Caco-2 (cell line): ENCODE results near the gene PANK2. TPM values are rescaled to one million over a fixed set of nuclear protein-coding genes. Genes with fewer than 3 reads are reported as not detected.

Experiments
- BruUV-seq: library from RNA; stranded (reverse); fragments of 400-500 nt; replicated peaks from 2 replicates; lab custom pipeline; 2021; lab: Mats Ljungman, UMichigan
- CTCF ChIA-PET: fragments of 300-600 bp; sonication (Branson Sonifier 250); formaldehyde crosslinking; loops from one replicate; lab custom pipeline; 2022; ENCODE audit warnings: antibody characterized with exemption; lab: Charles Lee
- POLR2A ChIA-PET: fragments of 300-600 bp; sonication (Branson Sonifier 250); formaldehyde crosslinking; loops from one replicate; lab custom pipeline; 2022; ENCODE audit warnings: antibody characterized with exemption; lab: Charles Lee
- DNase-seq, 2 experiments: peaks; one replicate each; pipeline versions ENCODE4 v3.0.0 to v3.0.0-alpha.2; 2020 to 2022
- H3K27me3 ChIP-seq: replicated peaks from 2 replicates; pipeline ENCODE4 v1.6.0; 2011; ENCODE audit warnings: low read length; ENCODE audit not compliant: control insufficient read depth, insufficient read depth
- H3K36me3 ChIP-seq: 2 replicates; pipeline ENCODE4 v1.5.1; 2011; ENCODE audit warnings: low read length; ENCODE audit not compliant: control insufficient read depth, insufficient read depth
- H3K4me1 ChIP-seq: fragments of 250-450 bp; sonication (Bioruptor Pico); 2 replicates; pipeline ENCODE4 v1.5.1; 2020; ENCODE audit warnings: mild to moderate bottlenecking
- H3K4me3 ChIP-seq: 2 replicates; pipeline ENCODE4 v1.5.1; 2011; ENCODE audit warnings: low read depth, mild to moderate bottlenecking, control low read depth, low read length
- H3K9me3 ChIP-seq: fragments of 250-450 bp; sonication (Bioruptor Pico); 2 replicates; pipeline ENCODE4 v1.5.1; 2020; ENCODE audit warnings: mild to moderate bottlenecking, moderate library complexity
- H3K27ac Mint-ChIP-seq: one replicate; pipeline ENCODE4 v1.8.0; 2022; ENCODE audit warnings: mixed read lengths; ENCODE audit not compliant: unreplicated experiment
- H3K27me3 Mint-ChIP-seq: one replicate; pipeline ENCODE4 v1.8.0; 2022; ENCODE audit warnings: mixed read lengths; ENCODE audit not compliant: insufficient read depth, unreplicated experiment
- H3K36me3 Mint-ChIP-seq: one replicate; pipeline ENCODE4 v1.8.0; 2022; ENCODE audit warnings: mild to moderate bottlenecking, mixed read lengths; ENCODE audit not compliant: insufficient read depth, unreplicated experiment
- H3K4me1 Mint-ChIP-seq: one replicate; pipeline ENCODE4 v1.8.0; 2022; ENCODE audit warnings: low read depth, mixed read lengths; ENCODE audit not compliant: unreplicated experiment
- H3K4me3 Mint-ChIP-seq: one replicate; pipeline ENCODE4 v1.8.0; 2022; ENCODE audit warnings: mild to moderate bottlenecking, moderate library complexity, mixed read lengths; ENCODE audit not compliant: unreplicated experiment
- H3K9me3 Mint-ChIP-seq: one replicate; pipeline ENCODE4 v1.8.0; 2022; ENCODE audit warnings: mixed read lengths; ENCODE audit not compliant: unreplicated experiment
- intact Hi-C: fragments of 100-400 bp; cut with micrococcal nuclease; formaldehyde crosslinking; loops from one replicate; pipeline ENCODE4 v1.10.0; 2022; ENCODE audit not compliant: unreplicated experiment
- total RNA-seq: library from RNA; stranded (reverse); gene quantifications from 2 replicates; pipeline ENCODE4 v1.2.3, GENCODE V29; 2022
- TF ChIP-seq, protein P1 (sequence below), 2 experiments: fragments of 200-600 bp in 1 of 2; IDR thresholded peaks; 1 replicate in 1 of 2; 2 replicates in 1 of 2; pipeline versions ENCODE4 v1.5.1 to v1.8.0; 2011 to 2022; ENCODE audit warnings: antibody characterized with exemption in 1 of 2, control low read depth in 1 of 2, inconsistent platforms in 1 of 2, low read depth in 1 of 2, low read length in 1 of 2, mild to moderate bottlenecking in 1 of 2, moderate library complexity in 1 of 2; ENCODE audit not compliant: insufficient read depth in 1 of 2, severe bottlenecking in 1 of 2, unreplicated experiment in 1 of 2

Gene PANK2
- total RNA-seq, 1 experiment from 2014 or later, result 58.3 TPM

DNA sequence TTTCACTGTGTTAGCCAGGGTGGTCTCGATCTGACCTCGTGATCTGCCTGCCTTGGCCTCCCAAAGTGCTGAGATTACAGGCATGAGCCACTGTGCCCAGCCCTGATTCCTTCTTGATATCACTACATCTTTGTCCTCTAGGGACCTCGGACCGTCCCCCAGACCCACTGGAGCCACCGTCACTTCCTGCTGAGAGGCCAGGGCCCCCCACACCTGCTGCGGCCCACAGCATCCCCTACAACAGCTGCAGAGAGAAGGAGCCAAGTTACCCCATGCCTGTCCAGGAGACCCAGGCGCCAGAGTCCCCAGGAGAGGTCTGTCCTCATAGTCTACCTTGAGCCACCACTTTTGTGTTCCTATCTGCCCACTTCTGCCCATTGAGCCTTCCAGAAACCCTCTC is 28.0 kb upstream of the PANK2 start:
- ChIA-PET CTCF (no interaction called here), POLR2A (interaction anchor here (0.7 kb wide), 1 partner anchor 224 kb away, joined by 3 read pairs; no protein-coding TSS in a partner anchor)
- peaks cover 18% of the 10 kb centered on the region for H3K36me3 ChIP-seq
- no peaks in the 10 kb centered on the region for H3K27me3 ChIP-seq
- intact Hi-C loops, result no loop called here
- Mint-ChIP-seq H3K27ac (no peak overlapping the region), H3K4me3 (peak overlapping the region; percentile 14), H3K4me1 (no peaks in the 10 kb centered on the region), H3K9me3 (no peaks in the 10 kb centered on the region), H3K36me3 (peaks cover 88% of the 10 kb centered on the region), H3K27me3 (no peaks in the 10 kb centered on the region)
- no peaks in the 10 kb centered on the region for H3K4me1 ChIP-seq
- no peak for DNase-seq
- BruUV-seq, result no TSS peak
- TF ChIP-seq, protein P1, sequence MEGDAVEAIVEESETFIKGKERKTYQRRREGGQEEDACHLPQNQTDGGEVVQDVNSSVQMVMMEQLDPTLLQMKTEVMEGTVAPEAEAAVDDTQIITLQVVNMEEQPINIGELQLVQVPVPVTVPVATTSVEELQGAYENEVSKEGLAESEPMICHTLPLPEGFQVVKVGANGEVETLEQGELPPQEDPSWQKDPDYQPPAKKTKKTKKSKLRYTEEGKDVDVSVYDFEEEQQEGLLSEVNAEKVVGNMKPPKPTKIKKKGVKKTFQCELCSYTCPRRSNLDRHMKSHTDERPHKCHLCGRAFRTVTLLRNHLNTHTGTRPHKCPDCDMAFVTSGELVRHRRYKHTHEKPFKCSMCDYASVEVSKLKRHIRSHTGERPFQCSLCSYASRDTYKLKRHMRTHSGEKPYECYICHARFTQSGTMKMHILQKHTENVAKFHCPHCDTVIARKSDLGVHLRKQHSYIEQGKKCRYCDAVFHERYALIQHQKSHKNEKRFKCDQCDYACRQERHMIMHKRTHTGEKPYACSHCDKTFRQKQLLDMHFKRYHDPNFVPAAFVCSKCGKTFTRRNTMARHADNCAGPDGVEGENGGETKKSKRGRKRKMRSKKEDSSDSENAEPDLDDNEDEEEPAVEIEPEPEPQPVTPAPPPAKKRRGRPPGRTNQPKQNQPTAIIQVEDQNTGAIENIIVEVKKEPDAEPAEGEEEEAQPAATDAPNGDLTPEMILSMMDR (IDR thresholded peaks at IDR 0.05; ENCODE audit: insufficient read depth in 1 of 2, low read depth in 1 of 2, low read length in 1 of 2, severe bottlenecking in 1 of 2, unreplicated experiment in 1 of 2), result no peak
- H3K4me3 ChIP-seq, result no peak overlapping the region
- peaks cover 9% of the 10 kb centered on the region; the same call in 1 of the 2 replicates for H3K9me3 ChIP-seq

DNA sequence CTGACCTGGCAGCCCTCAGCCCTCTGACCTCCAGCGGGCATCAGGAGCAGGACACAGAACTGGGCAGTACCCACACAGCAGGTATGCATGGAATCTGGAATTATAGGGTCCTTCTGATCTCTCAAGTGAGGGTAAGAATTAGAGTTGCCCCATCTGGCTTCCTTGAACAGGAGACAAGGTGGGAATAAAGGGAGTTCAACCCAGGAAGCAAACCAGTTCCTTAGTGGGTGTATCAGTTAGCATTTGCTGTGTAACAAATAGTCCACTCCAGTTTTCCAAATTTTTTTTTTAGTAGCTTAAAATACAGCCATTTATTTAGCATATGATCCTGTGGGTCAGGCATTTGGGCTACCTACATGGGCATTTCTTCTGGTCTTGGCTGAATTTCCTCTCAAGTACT is 26.9 kb upstream of the PANK2 start:
- H3K4me3 ChIP-seq, result no peak overlapping the region
- Mint-ChIP-seq H3K4me1 (no peaks in the 10 kb centered on the region), H3K4me3 (no peak overlapping the region), H3K27ac (no peak overlapping the region), H3K36me3 (peaks cover 85% of the 10 kb centered on the region), H3K9me3 (no peaks in the 10 kb centered on the region), H3K27me3 (no peaks in the 10 kb centered on the region)
- H3K9me3 ChIP-seq, result peaks cover 9% of the 10 kb centered on the region; the same call in 1 of the 2 replicates
- TF ChIP-seq, protein P1 (IDR thresholded peaks at IDR 0.05; ENCODE audit: insufficient read depth in 1 of 2, low read depth in 1 of 2, low read length in 1 of 2, severe bottlenecking in 1 of 2, unreplicated experiment in 1 of 2), result no peak
- no peaks in the 10 kb centered on the region for H3K27me3 ChIP-seq
- H3K4me1 ChIP-seq, result no peaks in the 10 kb centered on the region
- no peak for DNase-seq
- CTCF ChIA-PET, result no interaction called here
- POLR2A ChIA-PET, result no interaction called here
- intact Hi-C loops, result no loop called here
- peaks cover 19% of the 10 kb centered on the region for H3K36me3 ChIP-seq
- no TSS peak for BruUV-seq

DNA sequence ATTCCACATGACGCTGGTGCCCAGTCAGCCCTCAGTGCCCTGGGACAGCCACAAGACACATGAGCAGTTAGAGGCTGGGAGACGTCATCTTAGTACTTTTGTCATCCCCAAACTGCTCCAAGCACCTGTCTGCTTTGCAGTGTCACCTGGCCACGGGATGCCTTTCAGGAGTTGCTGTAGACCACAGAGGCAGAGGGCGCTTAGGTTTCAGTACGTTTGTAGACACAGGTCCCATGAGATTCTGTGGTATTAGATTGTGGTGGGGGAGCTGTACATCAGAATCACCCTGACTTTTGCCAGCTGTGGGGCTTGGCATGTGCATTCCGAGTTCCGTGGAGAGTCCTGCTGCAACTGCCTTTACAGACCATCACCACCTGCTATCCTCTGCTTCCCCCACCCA is 25.9 kb upstream of the PANK2 start:
- no peak overlapping the region for H3K4me3 Mint-ChIP-seq
- intact Hi-C loops, result no loop called here
- H3K36me3 ChIP-seq, result peaks cover 18% of the 10 kb centered on the region
- H3K27me3 Mint-ChIP-seq, result no peaks in the 10 kb centered on the region
- ChIA-PET CTCF (no interaction called here), POLR2A (no interaction called here)
- no peaks in the 10 kb centered on the region for H3K4me1 ChIP-seq
- no peaks in the 10 kb centered on the region for H3K4me1 Mint-ChIP-seq
- no peaks in the 10 kb centered on the region for H3K27me3 ChIP-seq
- H3K4me3 ChIP-seq, result no peak overlapping the region
- TF ChIP-seq, protein P1 (IDR thresholded peaks at IDR 0.05; ENCODE audit: insufficient read depth in 1 of 2, low read depth in 1 of 2, low read length in 1 of 2, severe bottlenecking in 1 of 2, unreplicated experiment in 1 of 2), result no peak
- no peak for DNase-seq
- BruUV-seq, result no TSS peak
- H3K9me3 Mint-ChIP-seq, result no peaks in the 10 kb centered on the region
- H3K9me3 ChIP-seq, result peaks cover 9% of the 10 kb centered on the region; the same call in 1 of the 2 replicates
- H3K27ac Mint-ChIP-seq, result no peak overlapping the region
- peaks cover 85% of the 10 kb centered on the region for H3K36me3 Mint-ChIP-seq
